ENCODE measurements around the gene KIF18A. TPM values are rescaled to one million over a fixed set of nuclear protein-coding genes. Genes with fewer than 3 reads are reported as not detected.

KIF18A gene
- total and polyA plus RNA-seq, 2 of the 8 experiments (the other 6 are each of a cell fraction or from before 2014, with no cell fraction given): 4.0 to 23.3 TPM

GRCh38 chr11:28077521-28077920, 30.4 kb downstream of the KIF18A start:
- DNase-seq (ENCODE audit: low read depth in 1 of 2, low spot score in 2 of 2): no peak
- Histone ChIP-seq H3K79me2 (ENCODE audit: control insufficient read depth in 1 of 2, insufficient read depth in 2 of 2, low read length in 2 of 2) (no peaks in the 10 kb centered on the region), H3K36me3 (ENCODE audit: control insufficient read depth in 2 of 4, insufficient read depth in 4 of 4, low read length in 3 of 4) (peaks cover 2 to 47% (median 12%) of the 10 kb centered on the region in 4 experiments; a peak in 6 of 8 replicates), H3K56ac (replicated peaks; ENCODE audit: insufficient read length, low read depth, low read length) (no peak overlapping the region), H3K4ac (replicated peaks; ENCODE audit: insufficient read length, low read depth, low read length) (no peak overlapping the region), H2BK20ac (ENCODE audit: low read length) (no peak overlapping the region), H4K91ac (replicated peaks; ENCODE audit: insufficient read length, low read length) (no peak overlapping the region), H2BK15ac (ENCODE audit: low read length) (no peak overlapping the region), H4K8ac (ENCODE audit: extremely low read depth, insufficient read depth, low read length) (no peak overlapping the region), H3K27ac (ENCODE audit: low read depth, low read length) (no peak overlapping the region), H2BK5ac (ENCODE audit: low read depth, low read length) (no peak overlapping the region), H3K9me3 (ENCODE audit: insufficient read depth in 2 of 2, low read depth in 1 of 2, low read length in 1 of 2) (no peaks in the 10 kb centered on the region), H3K4me2 (ENCODE audit: insufficient read depth in 1 of 2, low read depth in 2 of 2, low read length in 2 of 2) (no peak overlapping the region), H3K4me1 (replicated peaks in 1 of 4; ENCODE audit: control insufficient read depth in 3 of 4, insufficient read depth in 4 of 4, low read length in 3 of 4) (no peaks in the 10 kb centered on the region), H3K4me3 (ENCODE audit: extremely low read depth in 1 of 4, insufficient read depth in 2 of 4, low read depth in 3 of 4, low read length in 4 of 4) (no peak overlapping the region), H2AK5ac (ENCODE audit: low read depth, low read length) (no peak overlapping the region), H2AFZ (ENCODE audit: low read length) (no peak overlapping the region), H4K20me1 (replicated peaks in 1 of 2; ENCODE audit: control insufficient read depth in 1 of 2, insufficient read depth in 2 of 2, low read length in 2 of 2) (no peaks in the 10 kb centered on the region), H3K14ac (ENCODE audit: insufficient read length) (no peak overlapping the region), H3K18ac (ENCODE audit: extremely low read depth, low read length) (no peak overlapping the region), H4K5ac (ENCODE audit: insufficient read length, low read depth, low read length) (no peak overlapping the region), H2BK120ac (replicated peaks; ENCODE audit: low read depth, low read length) (no peak overlapping the region), H2BK12ac (ENCODE audit: low read depth, low read length) (no peak overlapping the region), H3K9ac (replicated peaks in 1 of 4; ENCODE audit: extremely low read depth in 1 of 4, low read depth in 3 of 4, low read length in 3 of 4) (no peak overlapping the region), H3K27me3 (replicated peaks in 1 of 4; ENCODE audit: control insufficient read depth in 3 of 4, extremely low read depth in 1 of 4, insufficient read depth in 3 of 4, low read length in 3 of 4) (no peaks in the 10 kb centered on the region), H3K23me2 (ENCODE audit: low read depth, low read length) (no peaks in the 10 kb centered on the region), H3K79me1 (ENCODE audit: low read depth, low read length) (no peaks in the 10 kb centered on the region), H3K23ac (ENCODE audit: insufficient read length) (no peak overlapping the region)
- WGBS, 2 experiments (ENCODE audit: extremely low coverage in 1 of 2, insufficient coverage in 1 of 2, insufficient read length in 1 of 2, insufficient replicate concordance in 2 of 2, low coverage in 1 of 2, low lambda C conversion rate in 2 of 2, missing lambda C conversion rate in 1 of 2): 95% methylated on average over 3 of the region's 3 CpGs; no CpG with 5 or more reads in 1 of the 2 experiments
- ChIA-PET POLR2A (ENCODE audit: partially characterized antibody) (no interaction called here), CTCF (ENCODE audit: partially characterized antibody) (no interaction called here)
- no peak for FAIRE-seq
- TF ChIP-seq CTBP2 (IDR thresholded peaks at IDR 0.05; ENCODE audit: borderline replicate concordance, insufficient read depth, insufficient read length, low read length) (no peak), TBP (IDR thresholded peaks at IDR 0.05; ENCODE audit: low read depth, low read length) (no peak), FOSL1 (IDR thresholded peaks at IDR 0.05; ENCODE audit: insufficient read depth, low read depth, low read length) (no peak), TAF7 (optimal IDR thresholded peaks at IDR 0.05; ENCODE audit: borderline replicate concordance, low read depth, low read length) (no peak), CTCF (IDR thresholded peaks at IDR 0.05; ENCODE audit: control extremely low read depth in 1 of 3, insufficient read depth in 1 of 3, low read depth in 1 of 3, low read length in 3 of 3) (no peak), RBBP5 (IDR thresholded peaks at IDR 0.05; ENCODE audit: borderline replicate concordance, low read depth, low read length) (no peak), ZNF274 (IDR thresholded peaks at IDR 0.05; ENCODE audit: borderline replicate concordance, extremely low read depth, low read length) (no peak)
